Measurements from ENCODE around the gene KCNC3.

- TF ChIP-seq CTCF (CRISPR knock-in tag; IDR thresholded peaks at IDR 0.05) (no peak), JUNB (CRISPR knock-in tag; IDR thresholded peaks at IDR 0.05; ENCODE audit: borderline replicate concordance) (no peak), PCBP2 (optimal IDR thresholded peaks at IDR 0.05; ENCODE audit: low read depth, low read length, poor library complexity, severe bottlenecking) (no peak), CBX5 (CRISPR knock-in tag; IDR thresholded peaks at IDR 0.05; ENCODE audit: borderline replicate concordance) (no peak)
Observed at GRCh38 chr19:50280074-50280473, 49.1 kb downstream of the KCNC3 start.

All from HepG2 (cell line).